T-helper 2 cell treated with Interferon-gamma antibody and Interleukin-4, amounts not matched to agents 100 ng/mL and 5 ng/mL, for 36 hours (primary cell): Measurements from ENCODE around the gene CASK. TPM values are rescaled to one million over a fixed set of nuclear protein-coding genes. Genes with fewer than 3 reads are reported as not detected.
"Not testable (repeated sequence)": the region's sequence is repeated elsewhere in the genome, so short reads cannot be mapped to it uniquely, and the experiment has no call there.

Experiments used
- intact Hi-C: fragments of 100-400 bp; cut with micrococcal nuclease; formaldehyde crosslinking; loops from one replicate; pipeline ENCODE4 v1.15.1; 2023
- total RNA-seq: library from RNA; stranded (reverse); gene quantifications from 2 replicates; pipeline ENCODE4 v1.2.3, GENCODE V29; 2022

The CASK gene
- total RNA-seq, 1 donor from 2014 or later: 33.0 TPM

GRCh38 chrX:41522081-41522480 is 401.3 kb downstream of the CASK start:
- intact Hi-C loops: no loop called here

GRCh38 chrX:41519468-41519867 is 403.9 kb downstream of the CASK start:
- intact Hi-C loops: no loop called here

- intact Hi-C loops: no loop called here
Observed at GRCh38 chrX:41518841-41519220, 404.5 kb downstream of the CASK start.

- intact Hi-C loops: no loop called here
Observed at GRCh38 chrX:41518127-41518840, 405.1 kb downstream of the CASK start.

- intact Hi-C loops: no loop called here
Observed at GRCh38 chrX:41516999-41517765, 406.2 kb downstream of the CASK start.

GRCh38 chrX:41516456-41516855 is 406.9 kb downstream of the CASK start:
- intact Hi-C loops: no loop called here

GRCh38 chrX:41515376-41515775 is 408.0 kb downstream of the CASK start:
- intact Hi-C loops: no loop called here

- intact Hi-C loops: no loop called here
Observed at GRCh38 chrX:41514179-41514578, 409.2 kb downstream of the CASK start.

- intact Hi-C loops: not testable (repeated sequence)
Observed at GRCh38 chrX:41512853-41513252, 410.5 kb downstream of the CASK start.

- intact Hi-C loops: no loop called here
Observed at GRCh38 chrX:41512394-41512793, 411.0 kb downstream of the CASK start.

GRCh38 chrX:41507919-41508318 is 415.4 kb downstream of the CASK start:
- intact Hi-C loops: no loop called here

GRCh38 chrX:41502004-41502403 is 421.4 kb downstream of the CASK start:
- intact Hi-C loops: no loop called here

- intact Hi-C loops: no loop called here
Observed at GRCh38 chrX:41499984-41500383, 423.4 kb downstream of the CASK start.

- intact Hi-C loops: no loop called here
Observed at GRCh38 chrX:41499195-41499594, 424.2 kb downstream of the CASK start.

- intact Hi-C loops: no loop called here
Observed at GRCh38 chrX:41491267-41492004, 431.9 kb downstream of the CASK start.

- intact Hi-C loops: no loop called here
Observed at GRCh38 chrX:41490446-41490845, 432.9 kb downstream of the CASK start.

- intact Hi-C loops: no loop called here
Observed at GRCh38 chrX:41482154-41482850, 441.1 kb downstream of the CASK start.

GRCh38 chrX:41481264-41482109 is 441.9 kb downstream of the CASK start:
- intact Hi-C loops: no loop called here

GRCh38 chrX:41480508-41481260 is 442.7 kb downstream of the CASK start:
- intact Hi-C loops: no loop called here

GRCh38 chrX:41478381-41478911 is 444.9 kb downstream of the CASK start:
- intact Hi-C loops: no loop called here
